Activated CD4-positive, CD25-positive, alpha-beta regulatory T cell treated with anti-CD3 and anti-CD28 coated beads, Interleukin-2, amount 50 U/mL, for 24 hours (primary cell): Measurements from ENCODE around the gene CCNJL.

Experiments used
- ATAC-seq, 2 donors: fragments of 150-1000 bp; cut with Tn5 transposase; one replicate each; pipeline ENCODE4 v1.10.0; 2021; ENCODE audit warnings: mild to moderate bottlenecking in 1 of 2, moderate library complexity in 1 of 2

CCNJL gene

DNA sequence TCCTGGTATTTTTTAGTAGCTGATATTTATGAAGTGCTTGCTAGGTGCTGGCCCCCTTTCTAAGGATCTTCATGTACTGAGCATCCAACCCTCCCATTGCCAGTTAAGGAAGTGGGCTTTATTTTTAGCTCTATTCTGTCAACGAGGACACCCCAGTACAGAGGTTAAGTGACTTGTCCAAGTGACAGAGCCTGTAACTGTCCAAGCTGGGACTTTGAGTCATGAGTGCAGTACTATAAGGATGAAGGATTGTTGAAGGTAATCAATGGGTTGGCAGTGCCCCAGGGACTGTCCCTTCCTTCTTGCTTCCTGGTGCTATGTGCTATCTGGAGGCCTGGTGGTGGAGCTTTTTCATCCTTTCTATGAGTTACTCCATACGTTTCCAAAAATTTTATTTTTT, 101.0 kb downstream of the CCNJL start:
- no peak for ATAC-seq

DNA sequence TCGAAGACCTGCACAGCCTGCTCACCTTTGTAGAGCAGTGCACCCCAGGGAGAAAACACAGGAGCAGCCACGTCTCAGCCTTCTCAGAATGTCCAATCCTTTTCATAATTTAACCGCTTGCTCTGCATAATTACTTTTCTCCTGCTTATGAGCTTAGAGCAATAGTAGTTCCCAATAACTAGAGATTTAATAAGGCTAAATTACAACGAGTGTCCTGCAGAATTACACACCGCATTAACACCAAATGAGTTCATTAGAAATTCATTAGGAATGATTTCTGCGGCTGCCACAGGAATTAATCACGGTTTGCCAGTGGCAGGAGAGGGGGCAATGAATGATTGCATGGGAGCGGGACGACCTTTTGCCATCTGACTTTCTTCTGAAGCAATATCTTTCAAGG, 101.8 kb downstream of the CCNJL start:
- ATAC-seq, result no peak

DNA sequence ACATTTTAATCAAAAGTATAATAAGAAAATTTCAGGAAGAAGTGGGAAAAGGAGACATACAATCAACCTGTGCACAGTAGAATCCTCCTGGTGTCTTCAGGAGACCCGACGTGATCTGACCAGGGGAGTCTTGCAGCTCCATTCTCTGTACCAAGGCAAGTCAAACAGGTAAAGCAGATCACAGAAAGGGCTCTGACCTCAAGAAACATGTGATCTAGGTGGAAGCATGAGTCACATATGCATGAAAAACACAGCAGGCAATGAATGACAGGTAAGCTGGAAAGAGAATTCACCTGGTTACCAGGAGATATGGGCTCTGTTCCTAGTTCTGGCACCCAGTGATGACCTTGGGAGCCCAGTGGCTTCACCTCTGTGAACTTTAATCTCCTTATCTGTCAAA, 102.4 kb downstream of the CCNJL start:
- no peak for ATAC-seq

DNA sequence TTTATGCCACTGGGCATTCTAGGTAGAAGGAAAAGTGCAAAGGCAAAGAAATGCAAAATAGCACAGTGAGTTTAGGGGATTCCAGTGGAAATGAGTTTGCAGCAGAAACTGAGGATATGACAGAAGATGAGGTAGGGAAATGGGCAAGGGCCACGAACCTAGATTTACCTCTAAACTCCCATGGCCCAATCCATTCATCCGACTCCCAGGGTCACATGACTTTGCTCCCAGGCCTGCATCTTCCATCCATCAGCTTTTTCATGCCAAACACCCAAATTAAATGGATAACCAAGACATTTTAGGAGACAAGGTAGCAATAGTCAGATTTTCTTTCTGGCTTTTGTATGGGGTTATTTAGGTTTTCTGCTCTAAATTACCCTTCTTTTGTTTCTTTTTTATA, 105.3 kb downstream of the CCNJL start:
- no peak for ATAC-seq
